SW 1271 (cell line): Measurements from ENCODE around the gene FAM234B.
"Not testable (repeated sequence)": the region's sequence is repeated elsewhere in the genome, so short reads cannot be mapped to it uniquely, and the experiment has no call there.

Experiments used
- DNase-seq, 2 experiments: peaks; one replicate each; lab custom pipeline; 2025; lab: John Stamatoyannopoulos, UW

Gene FAM234B

DNA sequence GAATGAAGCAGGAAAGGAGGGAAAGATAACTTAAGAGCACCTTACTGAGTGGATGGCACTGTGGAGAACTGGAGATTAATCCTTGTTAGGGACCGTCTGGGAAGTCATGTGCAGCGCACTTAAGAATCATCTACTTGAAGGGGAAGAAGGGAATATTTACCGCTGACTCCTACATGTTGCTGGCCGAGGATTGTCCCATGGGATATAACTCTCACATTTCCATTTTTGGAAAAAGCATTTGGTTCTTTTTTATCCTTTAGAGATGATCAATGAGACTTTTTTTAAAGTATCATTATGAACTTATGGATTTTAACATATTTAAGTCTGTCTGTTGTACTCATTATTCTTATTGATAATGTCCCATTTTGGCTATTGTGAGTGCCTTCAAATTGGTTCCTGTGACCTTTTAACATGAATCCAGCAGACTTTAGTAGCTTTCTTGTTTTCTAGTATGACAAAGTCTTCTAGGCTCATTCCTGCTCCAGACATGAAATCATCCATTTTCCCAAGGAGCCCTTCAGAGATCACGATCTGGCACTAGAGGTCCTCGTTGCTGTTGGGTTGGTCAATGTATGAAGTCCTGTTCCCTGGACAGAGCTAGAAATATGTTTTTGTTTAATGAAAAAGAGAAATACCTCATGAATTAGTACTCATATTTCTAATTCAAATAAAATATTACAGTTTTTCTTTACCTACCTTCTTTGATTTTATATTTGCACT, 20.2 kb upstream of the FAM234B start:
- no peak for DNase-seq

- DNase-seq = no peak
Observed at GRCh38 chr12:13024531-13024916, 19.7 kb upstream of the FAM234B start.

GRCh38 chr12:13026286-13026685, 17.9 kb upstream of the FAM234B start:
- no peak for DNase-seq

GRCh38 chr12:13027032-13027431, 17.1 kb upstream of the FAM234B start:
- DNase-seq = no peak

- DNase-seq = no peak
Observed at GRCh38 chr12:13027508-13027907, 16.7 kb upstream of the FAM234B start.

GRCh38 chr12:13028825-13029570, 15.2 kb upstream of the FAM234B start:
- no peak for DNase-seq

DNA sequence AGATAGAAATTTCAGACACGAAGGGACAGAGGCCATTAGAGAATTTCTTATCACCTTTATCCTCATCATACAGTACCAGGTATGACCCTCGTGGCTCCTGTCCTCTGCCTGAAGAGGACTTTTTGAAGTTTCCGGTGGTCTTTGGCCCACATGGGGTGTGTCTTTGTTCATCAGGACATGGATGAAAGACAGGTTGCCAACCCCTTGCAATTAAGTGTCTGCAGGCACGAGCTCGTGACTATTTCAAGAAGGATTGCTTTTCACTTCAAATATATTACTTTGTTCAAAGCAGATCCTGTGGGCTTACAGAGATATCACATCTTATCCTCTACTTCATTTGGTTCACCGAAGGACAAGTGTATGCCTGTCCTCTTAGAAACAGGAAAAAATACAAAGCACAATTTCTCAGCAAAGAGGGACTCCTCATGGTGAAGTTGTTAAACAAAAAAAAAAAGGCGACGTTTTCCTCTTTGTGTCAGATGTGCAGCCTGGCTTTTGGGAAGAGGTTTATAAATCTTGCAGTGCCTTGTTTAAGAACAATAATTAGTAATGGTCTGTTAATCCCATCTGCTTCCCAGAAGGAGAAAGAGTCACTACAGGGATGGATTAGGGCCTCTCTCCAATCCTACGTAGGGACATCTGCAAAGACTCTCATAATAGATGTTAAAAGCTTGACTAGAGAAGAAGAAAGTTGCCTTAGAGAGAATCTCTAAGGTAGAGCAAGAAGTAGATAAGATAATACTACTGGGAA, 13.5 kb upstream of the FAM234B start:
- DNase-seq = no peak

GRCh38 chr12:13032164-13032563, 12.0 kb upstream of the FAM234B start:
- DNase-seq = no peak

- DNase-seq = no peak
Observed at GRCh38 chr12:13033476-13033875, 10.7 kb upstream of the FAM234B start.

- not testable (repeated sequence) for DNase-seq
Observed at GRCh38 chr12:13035335-13035734, 8.8 kb upstream of the FAM234B start.

- DNase-seq = no peak
Observed at GRCh38 chr12:13036881-13037280, 7.3 kb upstream of the FAM234B start.

DNA sequence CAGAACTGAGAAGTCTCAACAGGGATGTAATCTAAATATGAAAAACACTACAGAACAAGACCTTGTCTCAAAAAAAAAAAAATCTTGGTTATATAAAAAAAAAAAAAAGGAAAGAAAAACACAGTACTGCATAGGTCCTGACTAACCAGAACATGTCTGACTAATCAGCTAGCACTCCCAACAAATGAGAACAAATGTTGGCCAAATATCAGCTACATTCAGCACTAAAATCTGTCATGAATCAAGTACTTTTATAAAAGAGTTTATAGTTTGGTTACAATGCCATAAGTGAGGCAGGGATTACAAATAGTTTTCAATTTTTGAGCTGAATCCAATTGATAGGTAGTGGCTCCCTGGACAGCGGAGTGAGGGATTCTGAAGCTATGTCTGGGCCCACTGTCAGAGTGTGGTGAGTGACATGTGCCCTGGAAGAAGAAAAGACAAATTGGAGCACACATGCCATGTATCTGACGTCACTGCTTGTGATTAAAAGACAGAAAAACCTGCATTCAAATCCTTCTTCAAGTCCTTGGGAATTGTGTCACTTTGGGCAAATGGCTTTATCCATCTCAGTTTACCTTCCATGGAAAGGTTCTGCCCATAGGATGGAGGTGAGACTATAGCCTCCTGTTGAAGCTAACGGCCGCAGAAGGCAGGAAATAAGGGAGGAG, 5.6 kb upstream of the FAM234B start:
- DNase-seq = no peak

DNA sequence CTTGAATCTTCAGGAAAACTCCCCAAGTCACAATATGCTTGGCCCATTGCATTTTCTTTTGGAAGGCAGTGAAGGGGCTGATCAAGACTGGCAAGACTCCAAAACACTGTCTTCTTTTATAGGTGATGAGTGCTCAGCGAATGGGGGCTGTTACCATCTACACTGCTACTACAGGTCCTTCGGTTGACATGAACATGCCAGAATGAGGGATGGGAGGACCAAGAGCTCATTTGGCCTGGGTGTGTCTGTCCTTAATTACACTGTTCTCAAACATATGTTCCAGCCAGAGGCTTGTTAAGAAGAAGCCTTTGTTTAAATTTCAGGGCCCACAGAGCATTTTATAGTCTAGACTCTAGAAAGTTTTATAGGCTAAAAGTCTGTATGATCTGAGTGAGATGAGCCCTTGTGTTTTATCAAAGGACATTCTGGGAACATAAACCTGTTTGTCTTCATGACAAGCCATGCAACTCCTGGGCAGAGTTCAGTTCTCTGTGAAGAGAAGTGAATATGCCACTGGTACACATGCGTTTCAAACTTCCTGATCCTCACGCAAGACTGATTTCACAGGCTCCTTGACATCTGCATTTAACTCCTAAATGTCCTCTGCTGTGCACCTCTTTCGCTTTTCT, 4.7 kb upstream of the FAM234B start:
- no peak for DNase-seq

DNA sequence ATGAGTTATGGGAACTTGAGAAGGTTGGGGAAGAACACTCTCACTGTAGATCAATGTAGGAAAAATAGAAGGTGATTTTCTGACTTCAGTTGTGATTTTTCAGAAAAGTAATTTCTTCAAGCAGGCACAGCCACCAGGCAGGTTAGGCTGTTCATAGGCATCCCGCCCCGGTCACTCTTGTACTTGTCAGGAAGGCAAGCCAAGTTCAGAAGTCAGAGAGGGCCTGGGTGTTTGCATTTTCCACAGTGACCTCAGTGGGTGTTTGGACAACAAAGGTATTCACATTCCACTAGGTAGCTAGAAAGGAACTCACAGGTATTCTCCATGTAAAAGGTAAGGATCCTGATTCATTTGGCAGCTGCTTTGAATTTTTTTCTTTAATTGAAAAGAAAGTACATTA, 3.0 kb upstream of the FAM234B start:
- no peak for DNase-seq

- DNase-seq = no peak
Observed at GRCh38 chr12:13042666-13043230, 1.4 kb upstream of the FAM234B start.

DNA sequence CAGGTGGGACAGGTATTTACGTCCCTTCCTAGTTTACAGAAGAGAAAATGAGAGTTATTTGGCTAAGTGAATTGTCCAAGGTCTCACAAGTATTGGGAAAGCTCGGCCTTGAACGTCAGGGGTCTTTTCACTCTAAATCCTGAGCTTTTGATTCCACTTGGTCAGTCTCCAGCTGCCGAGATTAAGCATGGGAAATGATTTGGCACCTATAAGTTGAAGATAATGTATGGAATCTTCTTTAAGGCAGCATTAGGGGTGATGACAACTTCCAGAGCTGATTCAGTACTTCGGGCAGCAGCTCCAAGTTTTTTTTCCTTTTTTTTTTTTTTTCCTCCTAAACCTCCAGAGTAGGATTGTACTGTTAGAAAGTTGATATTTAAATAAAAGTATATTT, 722 bp downstream of the FAM234B start:
- no peak for DNase-seq

GRCh38 chr12:13045816-13046215, 1.6 kb downstream of the FAM234B start:
- DNase-seq = no peak

DNA sequence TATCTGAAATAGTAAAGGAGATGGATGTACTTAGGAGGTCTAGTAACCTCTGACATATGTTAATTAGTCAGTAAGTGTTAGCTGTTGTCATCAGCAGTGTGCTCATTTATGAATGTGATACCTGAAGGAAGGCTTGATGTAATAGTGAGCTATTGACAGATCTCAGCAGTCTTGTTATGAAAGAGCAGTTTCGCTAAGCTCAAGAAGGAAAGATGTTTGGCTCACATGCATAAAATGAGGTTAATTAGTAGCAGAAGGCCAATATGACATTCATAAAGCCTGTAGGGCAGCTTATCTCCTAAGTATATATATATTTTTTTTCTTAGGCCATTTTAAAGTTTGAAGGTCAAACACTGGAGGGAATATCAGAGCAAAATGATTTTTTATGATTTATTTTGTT, 2.8 kb downstream of the FAM234B start:
- DNase-seq = no peak

DNA sequence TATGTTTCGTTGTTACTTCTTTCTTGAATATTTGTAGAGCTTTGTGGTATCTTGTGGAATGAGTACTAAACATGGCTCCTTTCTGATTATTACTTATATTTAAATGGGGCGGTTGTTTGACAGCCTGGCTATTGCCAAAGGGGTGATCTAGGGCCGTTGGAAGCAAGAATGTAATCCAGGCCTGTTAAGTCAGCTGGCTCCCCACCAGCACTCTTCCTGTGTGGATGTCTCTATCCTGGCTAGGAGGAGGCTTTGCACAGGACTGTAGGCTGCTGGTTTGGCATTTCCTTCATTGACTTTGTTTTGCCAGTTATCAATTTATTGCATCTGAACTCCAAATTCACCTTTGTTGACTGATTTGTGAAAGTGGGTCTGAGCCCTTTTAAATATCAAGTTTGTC, 5.6 kb downstream of the FAM234B start:
- no peak for DNase-seq

- no peak for DNase-seq
Observed at GRCh38 chr12:13052421-13052820, 8.2 kb downstream of the FAM234B start.

DNA sequence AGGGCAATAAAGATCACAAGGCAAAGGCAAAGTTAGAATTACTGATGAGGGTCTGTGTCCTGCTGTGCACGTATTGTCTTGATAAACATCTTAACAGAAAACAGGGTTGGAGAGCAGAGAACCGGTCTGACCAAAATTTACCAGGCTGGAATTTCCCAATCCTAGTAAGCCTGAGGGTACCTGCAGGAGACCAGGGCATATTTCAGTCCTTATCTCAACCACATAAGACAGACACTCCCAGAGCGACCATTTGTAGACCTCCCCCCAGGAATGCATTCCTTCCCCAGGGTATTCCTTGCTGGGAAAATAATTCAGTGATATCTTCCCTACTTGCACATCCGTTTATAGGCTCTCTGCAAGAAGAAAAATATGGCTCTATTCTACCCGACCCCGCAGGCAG, 9.4 kb downstream of the FAM234B start:
- not testable (repeated sequence) for DNase-seq

GRCh38 chr12:13060581-13060980, 16.4 kb downstream of the FAM234B start:
- no peak for DNase-seq
